Chondrocyte (in vitro differentiated cells): ENCODE measurements around the gene PRMT5. TPM values are rescaled to one million over a fixed set of nuclear protein-coding genes. Genes with fewer than 3 reads are reported as not detected.

Experiments
- DNase-seq: peaks from one replicate; pipeline ENCODE4 v3.0.0; 2021; ENCODE audit warnings: mixed read lengths, low spot score
- H3K27ac Mint-ChIP-seq: one replicate; pipeline ENCODE4 v1.8.0; 2021; ENCODE audit warnings: mild to moderate bottlenecking, moderate library complexity, mixed read lengths; ENCODE audit not compliant: unreplicated experiment
- H3K27me3 Mint-ChIP-seq: 2 replicates; pipeline ENCODE4 v1.8.0; 2021; ENCODE audit warnings: low read depth, mixed read lengths
- H3K36me3 Mint-ChIP-seq: 2 replicates; pipeline ENCODE4 v1.8.0; 2021; ENCODE audit warnings: low read depth, mixed read lengths
- H3K4me1 Mint-ChIP-seq: 2 replicates; pipeline ENCODE4 v1.8.0; 2021; ENCODE audit warnings: low read depth, mild to moderate bottlenecking, mixed read lengths
- H3K4me3 Mint-ChIP-seq: one replicate; pipeline ENCODE4 v1.8.0; 2021; ENCODE audit warnings: mild to moderate bottlenecking, moderate library complexity, mixed read lengths; ENCODE audit not compliant: unreplicated experiment
- H3K9me3 Mint-ChIP-seq: 2 replicates; pipeline ENCODE4 v1.8.0; 2021; ENCODE audit warnings: low read depth, mixed read lengths
- CTCF ChIP-seq: fragments of 200-600 bp; sonication (generic); IDR thresholded peaks from 2 replicates; pipeline ENCODE4 v1.5.0; 2021; ENCODE audit warnings: antibody characterized with exemption, mild to moderate bottlenecking, moderate library complexity
- total RNA-seq: library from RNA; stranded (reverse); gene quantifications from 3 replicates; pipeline ENCODE4 v1.2.1, GENCODE V29; 2021

PRMT5 gene
- total RNA-seq, 1 donor from 2014 or later = 50.4 TPM

- Mint-ChIP-seq H3K4me3 (no peak overlapping the region), H3K27ac (peak overlapping the region; percentile 25), H3K27me3 (no peaks in the 10 kb centered on the region), H3K36me3 (peaks cover 10% of the 10 kb centered on the region), H3K9me3 (no peaks in the 10 kb centered on the region), H3K4me1 (peaks cover 15% of the 10 kb centered on the region)
- no peak for TF ChIP-seq CTCF
- DNase-seq = no peak
Measured at GRCh38 chr14:22928237-22929103, 706 bp downstream of the PRMT5 start.

GRCh38 chr14:22926316-22926715 is 2.9 kb downstream of the PRMT5 start:
- DNase-seq = no peak
- H3K4me3 Mint-ChIP-seq = no peak overlapping the region
- H3K36me3 Mint-ChIP-seq = peaks cover 17% of the 10 kb centered on the region
- H3K9me3 Mint-ChIP-seq = no peaks in the 10 kb centered on the region
- H3K27me3 Mint-ChIP-seq = no peaks in the 10 kb centered on the region
- H3K27ac Mint-ChIP-seq = no peak overlapping the region
- peaks cover 15% of the 10 kb centered on the region for H3K4me1 Mint-ChIP-seq
- no peak for TF ChIP-seq CTCF

- Mint-ChIP-seq H3K27ac (no peak overlapping the region), H3K36me3 (peaks cover 22% of the 10 kb centered on the region)
- no peak for TF ChIP-seq CTCF
Measured at GRCh38 chr14:22925513-22925912, 3.7 kb downstream of the PRMT5 start.

GRCh38 chr14:22923746-22924145 is 5.4 kb downstream of the PRMT5 start:
- Mint-ChIP-seq H3K9me3 (no peaks in the 10 kb centered on the region), H3K36me3 (peaks cover 22% of the 10 kb centered on the region), H3K27ac (no peak overlapping the region), H3K4me1 (peaks cover 21% of the 10 kb centered on the region), H3K4me3 (no peak overlapping the region), H3K27me3 (no peaks in the 10 kb centered on the region)
- peak; percentile 43 for DNase-seq
- TF ChIP-seq CTCF = no peak

More at GRCh38 chr14:22925513-22925912, 3.7 kb downstream of the PRMT5 start:
- no peaks in the 10 kb centered on the region for H3K27me3 Mint-ChIP-seq
- peaks cover 15% of the 10 kb centered on the region for H3K4me1 Mint-ChIP-seq
- H3K4me3 Mint-ChIP-seq = no peak overlapping the region
- no peaks in the 10 kb centered on the region for H3K9me3 Mint-ChIP-seq
- DNase-seq = no peak

- Mint-ChIP-seq H3K27me3 (no peaks in the 10 kb centered on the region), H3K27ac (no peak overlapping the region), H3K4me3 (no peak overlapping the region), H3K4me1 (peaks cover 31% of the 10 kb centered on the region), H3K9me3 (no peaks in the 10 kb centered on the region), H3K36me3 (peaks cover 22% of the 10 kb centered on the region)
- no peak for TF ChIP-seq CTCF
- DNase-seq = no peak
Measured at GRCh38 chr14:22922294-22922693, 6.9 kb downstream of the PRMT5 start.
